Measurements from ENCODE around the gene EFCAB5. TPM values are rescaled to one million over a fixed set of nuclear protein-coding genes. Genes with fewer than 3 reads are reported as not detected.

The EFCAB5 gene
- total RNA-seq, 1 donor from 2014 or later, result 0.29 TPM

DNA sequence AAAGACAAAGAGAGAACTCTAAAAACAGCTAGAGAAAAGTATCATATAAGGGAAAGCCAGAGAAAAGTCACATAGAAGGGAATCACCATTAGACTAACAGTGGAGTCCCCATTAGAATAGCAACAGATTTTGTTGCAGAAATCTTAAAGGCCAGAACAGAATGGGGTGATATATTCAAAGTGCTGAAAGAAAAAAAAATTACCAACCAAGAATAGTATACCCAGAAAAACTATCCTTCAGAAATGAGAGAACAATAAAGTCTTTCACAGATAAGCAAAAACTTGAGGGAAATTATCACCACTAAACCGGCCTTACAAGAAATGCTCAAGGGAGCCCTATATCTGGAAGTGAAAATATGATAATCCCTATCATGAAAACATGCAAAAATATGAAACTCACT, 123.3 kb downstream of the EFCAB5 start:
- peaks cover 16% of the 10 kb centered on the region for H3K9me3 Mint-ChIP-seq

DNA sequence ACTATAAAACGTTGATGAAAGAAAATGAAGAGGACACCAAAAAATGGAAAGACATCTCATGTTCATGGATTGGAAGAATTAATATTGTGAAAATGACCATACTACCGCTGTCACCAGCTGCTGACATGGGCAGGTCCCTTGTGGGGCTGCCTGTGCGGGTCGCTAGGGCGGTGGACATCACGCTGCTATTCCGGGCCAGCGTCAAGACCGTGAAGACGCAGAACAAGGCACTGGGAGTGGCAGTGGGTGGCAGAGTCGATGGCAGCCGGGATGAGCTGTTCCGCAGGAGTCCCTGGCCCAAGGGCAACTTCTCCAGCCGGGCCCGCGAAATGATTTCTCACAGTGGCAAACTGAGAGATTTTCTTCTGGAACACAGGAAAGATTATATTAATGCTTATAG, 127.0 kb downstream of the EFCAB5 start:
- TF ChIP-seq, protein P1, sequence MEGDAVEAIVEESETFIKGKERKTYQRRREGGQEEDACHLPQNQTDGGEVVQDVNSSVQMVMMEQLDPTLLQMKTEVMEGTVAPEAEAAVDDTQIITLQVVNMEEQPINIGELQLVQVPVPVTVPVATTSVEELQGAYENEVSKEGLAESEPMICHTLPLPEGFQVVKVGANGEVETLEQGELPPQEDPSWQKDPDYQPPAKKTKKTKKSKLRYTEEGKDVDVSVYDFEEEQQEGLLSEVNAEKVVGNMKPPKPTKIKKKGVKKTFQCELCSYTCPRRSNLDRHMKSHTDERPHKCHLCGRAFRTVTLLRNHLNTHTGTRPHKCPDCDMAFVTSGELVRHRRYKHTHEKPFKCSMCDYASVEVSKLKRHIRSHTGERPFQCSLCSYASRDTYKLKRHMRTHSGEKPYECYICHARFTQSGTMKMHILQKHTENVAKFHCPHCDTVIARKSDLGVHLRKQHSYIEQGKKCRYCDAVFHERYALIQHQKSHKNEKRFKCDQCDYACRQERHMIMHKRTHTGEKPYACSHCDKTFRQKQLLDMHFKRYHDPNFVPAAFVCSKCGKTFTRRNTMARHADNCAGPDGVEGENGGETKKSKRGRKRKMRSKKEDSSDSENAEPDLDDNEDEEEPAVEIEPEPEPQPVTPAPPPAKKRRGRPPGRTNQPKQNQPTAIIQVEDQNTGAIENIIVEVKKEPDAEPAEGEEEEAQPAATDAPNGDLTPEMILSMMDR (conservative IDR thresholded peaks at IDR 0.05), result no peak
- Mint-ChIP-seq H3K27me3 (peaks cover 10% of the 10 kb centered on the region), H3K4me1 (ENCODE audit: unreplicated experiment) (no peaks in the 10 kb centered on the region), H3K36me3 (no peaks in the 10 kb centered on the region), H3K9me3 (peaks cover 16% of the 10 kb centered on the region), H3K27ac (no peak overlapping the region), H3K4me3 (no peak overlapping the region)
- no peak for DNase-seq (ENCODE audit: extremely low spot score, unreplicated experiment)

More for the DNA sequence above, 123.3 kb downstream of the EFCAB5 start:
- H3K4me1 Mint-ChIP-seq (ENCODE audit: unreplicated experiment), result no peaks in the 10 kb centered on the region
- TF ChIP-seq, protein P1 (conservative IDR thresholded peaks at IDR 0.05), result no peak
- H3K36me3 Mint-ChIP-seq, result no peaks in the 10 kb centered on the region
- no peak for DNase-seq (ENCODE audit: extremely low spot score, unreplicated experiment)
- peaks cover 11% of the 10 kb centered on the region for H3K27me3 Mint-ChIP-seq
- no peak overlapping the region for H3K4me3 Mint-ChIP-seq
- no peak overlapping the region for H3K27ac Mint-ChIP-seq

DNA sequence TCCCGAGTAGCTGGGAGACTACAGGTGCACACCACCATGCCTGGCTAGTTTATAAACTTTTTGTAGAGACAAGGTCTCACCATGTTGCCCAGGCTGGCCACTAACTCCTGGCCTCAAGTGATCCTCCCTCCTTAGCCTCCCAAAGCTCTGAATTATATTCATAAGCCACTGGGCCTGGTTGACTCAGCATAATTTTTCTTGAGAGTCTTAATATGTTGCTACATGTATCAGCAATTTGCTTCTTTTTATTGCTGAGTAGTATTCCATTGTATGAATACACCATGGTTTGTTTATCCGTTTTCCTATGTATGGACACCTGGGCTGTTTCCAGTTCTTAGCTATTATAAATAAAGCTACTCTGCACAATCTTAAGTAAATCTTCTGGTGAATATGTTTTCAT, 132.8 kb downstream of the EFCAB5 start:
- DNase-seq (ENCODE audit: extremely low spot score, unreplicated experiment), result no peak
- TF ChIP-seq, protein P1 (conservative IDR thresholded peaks at IDR 0.05), result no peak
- H3K36me3 Mint-ChIP-seq, result no peaks in the 10 kb centered on the region
- no peak overlapping the region for H3K27ac Mint-ChIP-seq
- H3K4me3 Mint-ChIP-seq, result no peak overlapping the region
- peaks cover 38% of the 10 kb centered on the region for H3K27me3 Mint-ChIP-seq
- H3K4me1 Mint-ChIP-seq (ENCODE audit: unreplicated experiment), result no peaks in the 10 kb centered on the region
- no peaks in the 10 kb centered on the region for H3K9me3 Mint-ChIP-seq

DNA sequence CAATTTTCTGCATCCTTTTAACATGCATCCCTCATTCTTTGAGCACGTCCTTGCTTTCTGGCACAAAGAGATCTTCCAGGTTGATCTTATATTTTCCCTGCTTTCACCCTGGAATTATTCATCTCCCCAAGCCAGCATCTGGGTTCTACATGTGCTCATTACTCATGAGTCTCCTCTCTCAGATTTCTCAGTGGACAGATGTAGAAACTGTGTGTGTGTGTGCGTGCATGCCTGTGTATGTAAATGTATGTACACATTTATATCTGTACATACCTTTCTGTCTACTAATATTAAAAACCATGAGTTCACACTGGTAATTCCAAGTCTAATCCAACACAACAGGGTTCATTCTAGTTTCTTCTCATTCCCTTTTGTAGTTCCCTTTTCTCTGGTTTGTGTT, 133.3 kb downstream of the EFCAB5 start:
- Mint-ChIP-seq H3K27ac (no peak overlapping the region), H3K4me3 (no peak overlapping the region), H3K4me1 (ENCODE audit: unreplicated experiment) (no peaks in the 10 kb centered on the region), H3K27me3 (peaks cover 43% of the 10 kb centered on the region), H3K36me3 (no peaks in the 10 kb centered on the region), H3K9me3 (no peaks in the 10 kb centered on the region)
- TF ChIP-seq, protein P1 (conservative IDR thresholded peaks at IDR 0.05), result no peak
- DNase-seq (ENCODE audit: extremely low spot score, unreplicated experiment), result no peak

DNA sequence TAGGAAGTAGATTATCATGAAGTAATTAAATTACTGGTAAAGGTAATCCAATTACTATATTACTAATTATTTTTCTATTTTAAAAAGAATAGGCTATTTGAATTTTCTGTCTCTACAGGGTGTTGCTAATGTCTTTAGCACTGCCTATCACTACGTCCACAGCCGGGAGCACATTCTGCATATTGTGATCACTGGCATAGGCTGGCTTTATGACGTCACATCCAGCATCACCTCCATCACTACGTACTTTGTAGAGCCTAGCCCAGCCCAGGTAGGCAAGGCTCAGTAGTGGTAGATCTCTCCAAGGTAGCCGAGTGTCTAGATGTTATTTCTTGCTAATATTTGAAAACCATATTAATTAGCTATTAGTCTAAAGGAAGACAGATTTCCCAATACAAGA, 141.3 kb downstream of the EFCAB5 start:
- Mint-ChIP-seq H3K4me1 (ENCODE audit: unreplicated experiment) (no peaks in the 10 kb centered on the region), H3K9me3 (no peaks in the 10 kb centered on the region), H3K27ac (no peak overlapping the region), H3K36me3 (no peaks in the 10 kb centered on the region), H3K4me3 (no peak overlapping the region), H3K27me3 (peaks cover 32% of the 10 kb centered on the region)
- no peak for DNase-seq (ENCODE audit: extremely low spot score, unreplicated experiment)
- TF ChIP-seq, protein P1 (conservative IDR thresholded peaks at IDR 0.05), result no peak

DNA sequence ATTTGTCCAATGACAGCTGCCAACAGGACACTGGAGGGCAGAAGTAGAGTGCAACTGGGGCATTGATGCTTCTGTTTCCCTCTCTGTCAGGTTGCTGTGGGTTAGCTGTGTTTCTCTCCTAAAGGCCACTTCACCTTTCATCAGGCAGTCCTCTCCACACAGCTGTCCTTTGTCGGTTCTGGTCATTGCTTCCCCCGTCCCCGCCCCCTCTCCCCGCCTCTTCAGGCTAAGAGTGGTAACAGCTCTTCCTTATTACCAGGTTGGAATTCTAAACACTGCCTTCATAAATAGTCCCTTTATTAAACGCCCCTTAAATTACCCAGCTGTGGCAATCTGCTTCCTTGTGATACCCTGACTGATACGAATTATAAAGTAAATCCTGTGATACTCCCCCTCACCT, 143.4 kb downstream of the EFCAB5 start:
- no peak overlapping the region for H3K27ac Mint-ChIP-seq
- no peaks in the 10 kb centered on the region for H3K9me3 Mint-ChIP-seq
- no peak for DNase-seq (ENCODE audit: extremely low spot score, unreplicated experiment)
- H3K27me3 Mint-ChIP-seq, result peaks cover 23% of the 10 kb centered on the region
- no peak overlapping the region for H3K4me3 Mint-ChIP-seq
- no peaks in the 10 kb centered on the region for H3K36me3 Mint-ChIP-seq
- TF ChIP-seq, protein P1 (conservative IDR thresholded peaks at IDR 0.05), result no peak
- no peaks in the 10 kb centered on the region for H3K4me1 Mint-ChIP-seq (ENCODE audit: unreplicated experiment)

All from type B pancreatic cell (in vitro differentiated cells).